LNCaP clone FGC (cell line): ENCODE data around the gene THAP12.

Source experiments
- DNase-seq: peaks from one replicate; pipeline ENCODE4 v3.0.0-alpha.2; 2011; ENCODE audit warnings: low read depth
- H3K4me3 ChIP-seq: 2 replicates; pipeline ENCODE4 v1.5.1; 2011; ENCODE audit warnings: mild to moderate bottlenecking, low read depth, low read length, control low read depth
- TF ChIP-seq, protein P1 (sequence below): IDR thresholded peaks from 2 replicates; pipeline ENCODE4 v1.5.1; 2012; ENCODE audit warnings: mild to moderate bottlenecking; ENCODE audit not compliant: control insufficient read depth, insufficient read depth; ENCODE audit errors: extremely low read depth

THAP12 gene

DNA sequence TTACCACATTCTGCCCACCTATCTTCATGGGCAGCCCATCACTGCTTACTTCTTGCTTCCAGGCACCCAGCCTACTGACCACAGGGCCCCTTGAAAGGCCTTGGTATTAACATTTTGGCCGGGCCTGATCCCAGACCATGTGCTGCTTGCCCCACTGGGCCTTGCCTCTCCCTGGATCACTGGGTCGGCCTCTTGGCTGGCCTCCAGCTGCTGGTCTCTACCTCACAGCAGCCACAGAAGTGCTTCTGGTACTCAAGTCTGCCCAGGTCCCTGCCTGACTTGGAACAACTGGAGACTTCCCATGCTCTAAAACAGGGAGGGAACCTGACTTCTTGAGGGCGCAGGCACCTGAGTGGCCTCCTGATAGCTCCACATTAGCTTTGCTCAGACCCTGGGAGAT is 63.6 kb downstream of the THAP12 start:
- no peak for DNase-seq
- no peak overlapping the region for H3K4me3 ChIP-seq

DNA sequence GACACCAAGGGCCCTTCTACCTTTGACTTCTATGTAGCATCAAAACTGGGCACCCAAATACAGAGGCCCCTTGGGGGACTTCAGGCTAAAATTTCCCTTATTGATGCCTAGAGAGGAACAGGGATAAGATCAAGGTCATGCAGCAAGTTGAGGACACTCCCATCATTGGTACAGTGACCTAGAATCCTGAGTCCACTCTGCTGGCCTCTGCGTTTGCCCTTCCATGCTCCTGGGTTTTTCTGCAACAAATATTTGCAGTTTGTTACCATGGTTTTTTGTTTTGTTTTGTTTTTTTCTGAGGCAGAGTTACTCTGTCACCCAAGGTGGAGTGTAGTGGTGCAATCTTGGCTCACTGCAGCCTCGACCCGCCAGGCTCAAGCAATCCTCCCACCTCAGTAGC is 64.2 kb downstream of the THAP12 start:
- TF ChIP-seq, protein P1, sequence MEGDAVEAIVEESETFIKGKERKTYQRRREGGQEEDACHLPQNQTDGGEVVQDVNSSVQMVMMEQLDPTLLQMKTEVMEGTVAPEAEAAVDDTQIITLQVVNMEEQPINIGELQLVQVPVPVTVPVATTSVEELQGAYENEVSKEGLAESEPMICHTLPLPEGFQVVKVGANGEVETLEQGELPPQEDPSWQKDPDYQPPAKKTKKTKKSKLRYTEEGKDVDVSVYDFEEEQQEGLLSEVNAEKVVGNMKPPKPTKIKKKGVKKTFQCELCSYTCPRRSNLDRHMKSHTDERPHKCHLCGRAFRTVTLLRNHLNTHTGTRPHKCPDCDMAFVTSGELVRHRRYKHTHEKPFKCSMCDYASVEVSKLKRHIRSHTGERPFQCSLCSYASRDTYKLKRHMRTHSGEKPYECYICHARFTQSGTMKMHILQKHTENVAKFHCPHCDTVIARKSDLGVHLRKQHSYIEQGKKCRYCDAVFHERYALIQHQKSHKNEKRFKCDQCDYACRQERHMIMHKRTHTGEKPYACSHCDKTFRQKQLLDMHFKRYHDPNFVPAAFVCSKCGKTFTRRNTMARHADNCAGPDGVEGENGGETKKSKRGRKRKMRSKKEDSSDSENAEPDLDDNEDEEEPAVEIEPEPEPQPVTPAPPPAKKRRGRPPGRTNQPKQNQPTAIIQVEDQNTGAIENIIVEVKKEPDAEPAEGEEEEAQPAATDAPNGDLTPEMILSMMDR = no peak
- no peak for DNase-seq
- H3K4me3 ChIP-seq = no peak overlapping the region

More for the DNA sequence above, 63.6 kb downstream of the THAP12 start:
- TF ChIP-seq, protein P1 = no peak

DNA sequence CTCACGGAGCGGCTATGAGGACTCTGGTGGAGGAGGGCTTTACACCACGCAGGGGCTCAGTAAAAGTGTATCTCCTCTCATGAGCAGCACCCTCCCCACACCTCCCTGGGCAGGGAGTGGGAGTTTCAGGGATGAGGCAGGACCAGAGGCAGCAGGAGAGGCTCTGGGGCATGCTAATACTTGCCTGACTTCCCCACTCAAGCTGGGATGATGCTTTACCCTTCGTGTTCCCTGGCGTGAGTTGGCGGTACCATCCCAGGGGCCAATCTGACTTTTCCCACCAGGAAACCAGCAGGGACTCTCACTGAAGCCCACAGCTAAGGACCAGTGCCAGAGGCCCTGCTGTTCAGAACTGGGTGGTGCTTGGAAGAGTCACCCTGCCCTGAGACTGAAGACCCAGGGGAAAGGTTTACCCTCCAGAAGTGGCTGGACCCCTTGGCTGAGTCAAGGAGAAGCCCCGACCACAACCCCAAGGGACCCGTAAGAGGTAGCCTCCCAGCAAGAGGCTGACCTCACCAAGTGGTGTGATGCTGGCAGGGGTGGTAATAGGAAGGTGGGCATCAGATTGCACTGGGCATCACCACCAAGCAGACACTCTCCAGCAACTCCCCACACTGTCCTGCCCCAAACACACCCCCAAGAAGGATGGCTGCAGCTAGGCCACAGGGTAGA is 65.6 kb downstream of the THAP12 start:
- TF ChIP-seq, protein P1 = no peak
- no peak for DNase-seq
- H3K4me3 ChIP-seq = no peak overlapping the region

DNA sequence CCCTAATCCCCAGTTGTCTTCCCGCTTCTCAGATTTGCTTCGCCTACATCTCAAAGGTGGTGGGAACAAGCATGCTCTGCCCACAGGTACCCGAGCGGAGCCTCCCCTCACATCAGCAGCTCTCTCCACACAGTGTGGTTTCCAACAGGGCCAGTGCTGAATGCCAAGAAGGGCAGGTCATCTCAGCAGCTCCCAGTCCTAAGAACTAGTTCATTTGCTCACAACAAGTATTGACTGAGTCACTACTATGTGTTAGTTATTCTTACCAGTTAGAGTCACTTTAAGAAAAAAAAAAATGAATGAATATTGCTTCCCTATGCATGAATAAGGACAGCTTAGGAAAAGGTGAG is 66.2 kb downstream of the THAP12 start:
- TF ChIP-seq, protein P1 = no peak
- DNase-seq = no peak
- no peak overlapping the region for H3K4me3 ChIP-seq

DNA sequence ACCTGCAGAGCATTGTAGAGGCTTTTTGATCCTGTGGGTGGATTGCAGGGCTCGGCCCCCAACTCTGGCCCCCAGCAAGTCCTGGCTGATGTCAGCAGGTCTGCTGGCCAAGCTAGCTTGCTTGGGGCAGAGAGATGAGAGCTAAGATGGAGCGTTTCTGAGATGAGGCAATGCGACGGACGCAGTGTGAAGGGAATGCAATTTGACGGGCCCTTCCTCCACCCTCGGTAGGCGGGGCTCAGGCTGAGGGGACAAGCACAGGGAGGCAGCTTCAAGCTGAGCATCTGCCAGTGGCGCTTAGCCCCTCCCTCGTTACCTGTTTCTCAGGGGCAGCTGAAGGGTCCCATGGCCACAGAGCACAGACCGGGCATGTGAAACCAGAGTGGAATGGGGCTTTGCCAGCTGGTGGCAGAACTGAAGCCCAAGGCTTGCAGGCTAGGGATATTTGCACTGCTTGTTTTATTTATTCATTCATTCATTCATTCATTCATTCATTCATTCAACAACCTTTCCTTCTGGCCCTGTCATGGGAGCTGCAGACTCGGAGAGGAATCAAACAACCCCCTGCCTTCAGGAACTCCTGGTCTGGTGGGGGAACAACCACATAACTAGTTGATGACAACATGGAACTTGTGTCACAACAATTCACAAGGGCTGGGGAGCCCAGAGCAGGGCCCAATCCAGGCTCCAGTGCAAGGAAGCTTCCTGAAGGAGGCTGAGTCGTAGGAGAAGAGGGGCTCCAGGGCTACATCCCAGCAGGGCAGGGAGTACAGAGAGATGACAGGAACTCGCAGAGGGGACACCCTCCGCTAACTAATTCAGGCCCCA is 66.8 kb downstream of the THAP12 start:
- H3K4me3 ChIP-seq = no peak overlapping the region
- TF ChIP-seq, protein P1 = no peak
- DNase-seq = no peak

DNA sequence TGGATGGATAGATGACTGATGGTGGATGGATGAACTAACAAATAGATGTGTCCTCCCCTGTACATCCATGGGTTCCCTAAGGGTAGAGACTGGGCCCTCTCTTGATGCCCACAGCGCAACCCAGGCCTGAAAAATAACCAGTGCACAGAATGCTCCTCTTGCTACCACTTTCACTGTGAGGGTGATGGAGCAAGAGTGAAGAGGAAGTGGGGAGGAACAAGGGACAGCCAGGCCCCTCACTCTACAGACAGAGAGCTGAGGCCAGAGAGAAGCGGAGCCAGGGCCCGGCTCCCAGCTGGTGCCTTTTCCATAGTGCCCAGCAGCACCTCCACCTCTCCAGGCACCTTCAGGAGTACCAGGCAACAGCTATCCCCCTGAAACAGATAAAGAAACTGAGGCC is 67.7 kb downstream of the THAP12 start:
- H3K4me3 ChIP-seq = no peak overlapping the region
- no peak for DNase-seq
- TF ChIP-seq, protein P1 = no peak
